ENCODE measurements around the gene OAS3.

Gene OAS3

GRCh38 chr12:112985642-112986290 is 47.5 kb downstream of the OAS3 start:
- no peaks in the 10 kb centered on the region for H3K79me2 ChIP-seq (ENCODE audit: insufficient read depth, low read length)
- H3K9ac ChIP-seq (ENCODE audit: low read depth, low read length, poor library complexity, severe bottlenecking), result no peak overlapping the region
- no peak overlapping the region for H3K4me3 ChIP-seq (ENCODE audit: low read length, poor library complexity, severe bottlenecking)
- H4K20me1 ChIP-seq (ENCODE audit: insufficient read depth, low read length, poor library complexity, severe bottlenecking), result no peaks in the 10 kb centered on the region
- peaks cover 11% of the 10 kb centered on the region for H3K4me1 ChIP-seq (ENCODE audit: insufficient read depth, low read length, poor library complexity, severe bottlenecking)
- no peaks in the 10 kb centered on the region for H3K36me3 ChIP-seq (ENCODE audit: insufficient read depth, low read length)
- no peaks in the 10 kb centered on the region for H3F3A ChIP-seq (ENCODE audit: low read depth)
- H3K9me2 ChIP-seq (replicated peaks; ENCODE audit: low read depth, low read length), result no peaks in the 10 kb centered on the region
- no peak overlapping the region for H3K4me2 ChIP-seq (ENCODE audit: low read depth, low read length, poor library complexity, severe bottlenecking)
- no peaks in the 10 kb centered on the region for H3K27me3 ChIP-seq (ENCODE audit: insufficient read depth, low read length, poor library complexity, severe bottlenecking)
- TF ChIP-seq EZH2phosphoT487 (IDR thresholded peaks at IDR 0.05; ENCODE audit: borderline replicate concordance), result no peak
- TF ChIP-seq, protein P1, sequence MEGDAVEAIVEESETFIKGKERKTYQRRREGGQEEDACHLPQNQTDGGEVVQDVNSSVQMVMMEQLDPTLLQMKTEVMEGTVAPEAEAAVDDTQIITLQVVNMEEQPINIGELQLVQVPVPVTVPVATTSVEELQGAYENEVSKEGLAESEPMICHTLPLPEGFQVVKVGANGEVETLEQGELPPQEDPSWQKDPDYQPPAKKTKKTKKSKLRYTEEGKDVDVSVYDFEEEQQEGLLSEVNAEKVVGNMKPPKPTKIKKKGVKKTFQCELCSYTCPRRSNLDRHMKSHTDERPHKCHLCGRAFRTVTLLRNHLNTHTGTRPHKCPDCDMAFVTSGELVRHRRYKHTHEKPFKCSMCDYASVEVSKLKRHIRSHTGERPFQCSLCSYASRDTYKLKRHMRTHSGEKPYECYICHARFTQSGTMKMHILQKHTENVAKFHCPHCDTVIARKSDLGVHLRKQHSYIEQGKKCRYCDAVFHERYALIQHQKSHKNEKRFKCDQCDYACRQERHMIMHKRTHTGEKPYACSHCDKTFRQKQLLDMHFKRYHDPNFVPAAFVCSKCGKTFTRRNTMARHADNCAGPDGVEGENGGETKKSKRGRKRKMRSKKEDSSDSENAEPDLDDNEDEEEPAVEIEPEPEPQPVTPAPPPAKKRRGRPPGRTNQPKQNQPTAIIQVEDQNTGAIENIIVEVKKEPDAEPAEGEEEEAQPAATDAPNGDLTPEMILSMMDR (conservative IDR thresholded peaks at IDR 0.05; ENCODE audit: low read length), result no peak
- H3K9me3 ChIP-seq (ENCODE audit: insufficient read depth, low read depth, low read length), result peaks cover 7% of the 10 kb centered on the region
- no peak overlapping the region for H2AFZ ChIP-seq (ENCODE audit: low read length)

GRCh38 chr12:112986291-112986800 is 48.1 kb downstream of the OAS3 start:
- no peaks in the 10 kb centered on the region for H3K79me2 ChIP-seq (ENCODE audit: insufficient read depth, low read length)
- H4K20me1 ChIP-seq (ENCODE audit: insufficient read depth, low read length, poor library complexity, severe bottlenecking), result no peaks in the 10 kb centered on the region
- no peaks in the 10 kb centered on the region for H3F3A ChIP-seq (ENCODE audit: low read depth)
- H3K9ac ChIP-seq (ENCODE audit: low read depth, low read length, poor library complexity, severe bottlenecking), result no peak overlapping the region
- no peak overlapping the region for H3K4me3 ChIP-seq (ENCODE audit: low read length, poor library complexity, severe bottlenecking)
- peaks cover 7% of the 10 kb centered on the region for H3K9me3 ChIP-seq (ENCODE audit: insufficient read depth, low read depth, low read length)
- H3K4me1 ChIP-seq (ENCODE audit: insufficient read depth, low read length, poor library complexity, severe bottlenecking), result peaks cover 6% of the 10 kb centered on the region
- H3K9me2 ChIP-seq (replicated peaks; ENCODE audit: low read depth, low read length), result no peaks in the 10 kb centered on the region
- no peaks in the 10 kb centered on the region for H3K36me3 ChIP-seq (ENCODE audit: insufficient read depth, low read length)
- TF ChIP-seq, protein P1 (conservative IDR thresholded peaks at IDR 0.05; ENCODE audit: low read length), result no peak
- no peak for TF ChIP-seq EZH2phosphoT487 (IDR thresholded peaks at IDR 0.05; ENCODE audit: borderline replicate concordance)
- H3K27me3 ChIP-seq (ENCODE audit: insufficient read depth, low read length, poor library complexity, severe bottlenecking), result no peaks in the 10 kb centered on the region
- no peak overlapping the region for H2AFZ ChIP-seq (ENCODE audit: low read length)
- no peak overlapping the region for H3K4me2 ChIP-seq (ENCODE audit: low read depth, low read length, poor library complexity, severe bottlenecking)

DNA sequence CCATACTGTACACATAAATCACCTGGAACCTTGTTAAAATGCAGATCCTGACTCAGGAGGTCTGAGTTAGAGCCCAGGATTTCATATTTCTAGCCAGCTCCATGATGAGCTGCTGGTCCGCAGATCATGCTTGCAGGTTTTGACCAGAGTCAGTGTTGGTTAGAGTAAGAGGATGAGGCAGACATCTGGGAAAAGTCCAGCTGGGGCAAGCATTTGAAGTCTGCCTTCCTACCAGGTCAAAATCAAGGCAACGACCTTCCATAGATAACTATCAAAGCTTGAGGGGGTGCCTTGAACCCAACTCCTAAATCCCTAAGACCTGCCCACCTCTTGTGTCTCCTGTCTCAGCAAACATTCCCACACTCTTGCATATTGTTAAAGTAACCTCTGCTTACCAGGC is 49.3 kb downstream of the OAS3 start:
- Histone ChIP-seq H2AFZ (ENCODE audit: low read length) (no peak overlapping the region), H3K9me2 (replicated peaks; ENCODE audit: low read depth, low read length) (no peaks in the 10 kb centered on the region), H3K4me3 (ENCODE audit: low read length, poor library complexity, severe bottlenecking) (no peak overlapping the region), H3K9ac (ENCODE audit: low read depth, low read length, poor library complexity, severe bottlenecking) (no peak overlapping the region), H3K36me3 (ENCODE audit: insufficient read depth, low read length) (no peaks in the 10 kb centered on the region), H3K4me1 (ENCODE audit: insufficient read depth, low read length, poor library complexity, severe bottlenecking) (peaks cover 6% of the 10 kb centered on the region), H3K4me2 (ENCODE audit: low read depth, low read length, poor library complexity, severe bottlenecking) (no peak overlapping the region), H3K79me2 (ENCODE audit: insufficient read depth, low read length) (no peaks in the 10 kb centered on the region), H3F3A (ENCODE audit: low read depth) (no peaks in the 10 kb centered on the region), H4K20me1 (ENCODE audit: insufficient read depth, low read length, poor library complexity, severe bottlenecking) (no peaks in the 10 kb centered on the region), H3K27me3 (ENCODE audit: insufficient read depth, low read length, poor library complexity, severe bottlenecking) (no peaks in the 10 kb centered on the region), H3K9me3 (ENCODE audit: insufficient read depth, low read depth, low read length) (peaks cover 7% of the 10 kb centered on the region)
- TF ChIP-seq, protein P1 (conservative IDR thresholded peaks at IDR 0.05; ENCODE audit: low read length), result no peak
- TF ChIP-seq EZH2phosphoT487 (IDR thresholded peaks at IDR 0.05; ENCODE audit: borderline replicate concordance), result no peak
